ENCODE data around the gene IL13RA2.

GRCh38 chrX:114976292-114976691 is 41.1 kb downstream of the IL13RA2 start:
- TF ChIP-seq CTCF (IDR thresholded peaks at IDR 0.05) (no peak), POLR2A (IDR thresholded peaks at IDR 0.05) (no peak)
